ENCODE results near the gene ADCYAP1R1.

DNA sequence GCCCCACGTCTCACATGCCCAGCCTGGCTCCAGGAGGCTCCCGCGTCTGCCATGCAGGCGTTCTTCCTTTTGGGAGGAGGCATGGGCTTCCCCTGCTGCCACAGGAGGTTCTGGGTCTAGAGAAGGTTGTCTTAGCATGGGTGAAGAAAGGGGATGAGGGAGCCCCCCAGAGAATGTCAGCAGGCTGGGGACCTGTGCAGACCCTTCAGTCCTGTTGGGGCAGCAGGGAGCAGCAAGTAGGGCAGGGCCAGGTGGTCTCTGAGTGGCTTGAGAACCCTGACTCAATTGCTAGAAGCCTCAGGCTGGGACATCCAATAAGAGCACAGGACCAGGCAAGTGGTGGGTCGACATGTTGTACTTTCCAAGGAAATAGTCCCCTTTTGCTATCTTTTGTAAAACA is 34.4 kb upstream of the ADCYAP1R1 start:
- TF ChIP-seq, protein P1, sequence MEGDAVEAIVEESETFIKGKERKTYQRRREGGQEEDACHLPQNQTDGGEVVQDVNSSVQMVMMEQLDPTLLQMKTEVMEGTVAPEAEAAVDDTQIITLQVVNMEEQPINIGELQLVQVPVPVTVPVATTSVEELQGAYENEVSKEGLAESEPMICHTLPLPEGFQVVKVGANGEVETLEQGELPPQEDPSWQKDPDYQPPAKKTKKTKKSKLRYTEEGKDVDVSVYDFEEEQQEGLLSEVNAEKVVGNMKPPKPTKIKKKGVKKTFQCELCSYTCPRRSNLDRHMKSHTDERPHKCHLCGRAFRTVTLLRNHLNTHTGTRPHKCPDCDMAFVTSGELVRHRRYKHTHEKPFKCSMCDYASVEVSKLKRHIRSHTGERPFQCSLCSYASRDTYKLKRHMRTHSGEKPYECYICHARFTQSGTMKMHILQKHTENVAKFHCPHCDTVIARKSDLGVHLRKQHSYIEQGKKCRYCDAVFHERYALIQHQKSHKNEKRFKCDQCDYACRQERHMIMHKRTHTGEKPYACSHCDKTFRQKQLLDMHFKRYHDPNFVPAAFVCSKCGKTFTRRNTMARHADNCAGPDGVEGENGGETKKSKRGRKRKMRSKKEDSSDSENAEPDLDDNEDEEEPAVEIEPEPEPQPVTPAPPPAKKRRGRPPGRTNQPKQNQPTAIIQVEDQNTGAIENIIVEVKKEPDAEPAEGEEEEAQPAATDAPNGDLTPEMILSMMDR (IDR thresholded peaks at IDR 0.05) = no peak
- no peak for TF ChIP-seq POLR2A (IDR thresholded peaks at IDR 0.05)

Data from Peyer's patch (tissue), 4 donors.